Raji (cell line): ENCODE measurements around the gene DCXR.

Experiments used
- POLR2A ChIP-seq: IDR thresholded peaks from 2 replicates; pipeline ENCODE4 v1.6.1; 2011; ENCODE audit warnings: low read depth, low read length, control low read depth; ENCODE audit not compliant: insufficient read depth

The DCXR gene

GRCh38 chr17:82061047-82061925 is 23.8 kb upstream of the DCXR start:
- 0 out of 2 replicates have a peak, but pooled peaks have one; percentile 4 for TF ChIP-seq POLR2A

- no peak for TF ChIP-seq POLR2A
Measured at GRCh38 chr17:82060614-82061013, 23.1 kb upstream of the DCXR start.

GRCh38 chr17:82060001-82060380 is 22.5 kb upstream of the DCXR start:
- 0 out of 2 replicates have a peak, but pooled peaks have one; percentile 20 for TF ChIP-seq POLR2A

- no peak for TF ChIP-seq POLR2A
Measured at GRCh38 chr17:82059272-82060000, 21.9 kb upstream of the DCXR start.

GRCh38 chr17:82058855-82059249 is 21.4 kb upstream of the DCXR start:
- TF ChIP-seq POLR2A: peak; percentile 1; the same call in 1 of the 2 replicates

GRCh38 chr17:82058230-82058854 is 20.8 kb upstream of the DCXR start:
- TF ChIP-seq POLR2A: peak; percentile 9; the same call in 1 of the 2 replicates

GRCh38 chr17:82056729-82057621 is 19.5 kb upstream of the DCXR start:
- TF ChIP-seq POLR2A: no peak

GRCh38 chr17:82055965-82056728 is 18.6 kb upstream of the DCXR start:
- no peak for TF ChIP-seq POLR2A

- no peak for TF ChIP-seq POLR2A
Measured at GRCh38 chr17:82055023-82055964, 17.8 kb upstream of the DCXR start.

GRCh38 chr17:82054351-82055022 is 17.0 kb upstream of the DCXR start:
- no peak for TF ChIP-seq POLR2A

- TF ChIP-seq POLR2A: no peak
Measured at GRCh38 chr17:82053556-82054263, 16.2 kb upstream of the DCXR start.

- TF ChIP-seq POLR2A: no peak
Measured at GRCh38 chr17:82053130-82053529, 15.6 kb upstream of the DCXR start.
